Astrocyte of the spinal cord (primary cell): ENCODE results near the gene DTWD1.
A peak's percentile ranks its signal among the peaks of the same experiment; 100 is the strongest.
"Not testable (repeated sequence)": the region's sequence is repeated elsewhere in the genome, so short reads cannot be mapped to it uniquely, and the experiment has no call there.

Experiments
- DNase-seq: peaks from one replicate; pipeline ENCODE4 v3.0.0; 2011; ENCODE audit warnings: low read depth, low spot score
- H3K4me3 ChIP-seq: 2 replicates; pipeline ENCODE4 v1.5.1; 2011; ENCODE audit warnings: low read depth, mild to moderate bottlenecking, low read length, moderate library complexity
- CTCF ChIP-seq: IDR thresholded peaks from 2 replicates; pipeline ENCODE4 v1.5.1; 2012; ENCODE audit warnings: low read depth, mild to moderate bottlenecking, low read length, inconsistent platforms
- in situ Hi-C: cut with HindIII; loops from 2 replicates; pipeline ENCODE4 v1.10.0; 2017; ENCODE audit warnings: low sequenced_read_pairs

The DTWD1 gene

DNA sequence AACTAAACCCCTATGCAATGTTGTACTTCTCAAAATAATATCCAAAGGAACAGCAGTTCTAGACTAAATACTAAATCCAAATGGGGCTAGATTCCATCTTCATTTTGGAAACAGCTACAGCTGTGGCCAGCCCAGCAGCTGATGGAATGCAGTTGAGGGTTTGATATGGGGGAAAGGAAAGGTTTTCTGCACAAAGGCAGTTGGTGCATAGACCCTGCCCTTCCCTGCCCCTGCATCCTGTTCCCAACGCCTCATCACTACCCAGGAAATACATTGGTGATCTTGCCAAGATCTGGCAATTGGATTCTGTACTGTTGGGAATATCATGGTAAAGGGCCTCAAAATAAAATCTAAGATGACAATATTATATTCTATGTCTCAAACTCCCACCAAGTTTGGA is 43.9 kb downstream of the DTWD1 start:
- no peak for TF ChIP-seq CTCF
- no peak overlapping the region for H3K4me3 ChIP-seq
- peak; percentile 17 for DNase-seq
- in situ Hi-C loops, result no loop called here

- H3K4me3 ChIP-seq, in situ Hi-C loops, DNase-seq: not testable (repeated sequence)
These were observed 45.6 kb downstream of the DTWD1 start for GRCh38 chr15:49666486-49666885.

DNA sequence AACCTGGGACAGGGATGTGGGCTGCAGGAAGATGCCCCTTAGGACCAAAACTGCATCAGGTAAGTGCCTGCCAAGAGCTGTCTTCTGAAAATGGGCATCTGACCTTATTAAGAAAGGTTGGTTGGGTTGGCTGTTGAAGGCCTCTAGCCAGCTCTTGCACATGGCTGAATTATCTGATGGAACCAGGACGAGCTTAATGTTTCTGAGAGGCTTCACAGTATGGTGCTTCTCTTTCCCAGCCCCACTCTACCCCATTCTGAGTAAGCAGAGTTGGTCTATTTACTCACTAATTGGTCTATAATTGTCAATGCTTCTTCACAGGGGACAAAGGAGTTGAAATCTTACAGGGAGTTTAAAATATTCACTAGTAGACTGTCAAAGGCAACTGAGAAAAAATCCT is 48.4 kb downstream of the DTWD1 start:
- no peak for TF ChIP-seq CTCF
- in situ Hi-C loops, result no loop called here
- no peak overlapping the region for H3K4me3 ChIP-seq
- no peak for DNase-seq

DNA sequence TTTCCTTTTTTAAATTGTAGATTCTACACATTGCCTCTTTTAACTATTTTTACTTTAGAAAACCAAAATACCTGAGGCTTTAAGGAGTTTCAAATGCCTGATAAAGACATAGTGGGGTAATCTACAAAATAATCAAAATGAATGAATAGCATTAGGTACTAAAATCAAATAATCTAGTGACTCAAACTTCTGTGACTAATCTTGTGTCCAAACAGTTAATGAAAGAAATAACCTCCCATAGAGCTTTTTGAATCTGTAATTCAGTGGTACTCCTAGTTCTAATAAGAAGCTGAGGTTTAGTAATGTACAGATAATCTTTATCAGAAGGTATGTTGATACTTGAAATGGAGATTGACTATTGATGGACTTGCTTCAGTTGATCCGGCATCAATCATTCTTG is 53.0 kb downstream of the DTWD1 start:
- no peak for TF ChIP-seq CTCF
- DNase-seq, result no peak
- H3K4me3 ChIP-seq, result no peak overlapping the region
- in situ Hi-C loops, result no loop called here

- in situ Hi-C loops, result no loop called here
- no peak overlapping the region for H3K4me3 ChIP-seq
- no peak for TF ChIP-seq CTCF
- peak; percentile 10 for DNase-seq
These were observed 53.5 kb downstream of the DTWD1 start for GRCh38 chr15:49674370-49674769.

DNA sequence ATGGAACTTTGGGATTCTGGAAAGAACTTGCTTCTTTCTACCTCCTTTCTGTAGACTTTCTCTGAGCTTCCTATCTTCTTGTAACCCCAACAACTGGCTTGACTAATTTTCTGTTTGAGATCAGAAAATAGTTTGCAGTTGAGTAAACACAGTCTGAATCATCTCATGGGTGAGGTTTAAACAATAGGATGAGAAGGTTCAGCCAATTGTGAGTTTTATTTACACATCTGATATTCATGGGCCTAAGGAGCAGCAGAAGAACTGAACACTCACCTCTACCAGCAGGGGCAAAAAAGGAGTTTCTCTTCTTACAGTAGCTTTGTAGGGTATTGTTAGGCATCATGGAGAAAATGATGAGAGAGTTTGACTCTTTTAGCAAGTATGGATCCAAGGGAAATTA is 54.2 kb downstream of the DTWD1 start:
- no peak overlapping the region for H3K4me3 ChIP-seq
- DNase-seq, result peak; percentile 78
- TF ChIP-seq CTCF, result peak; percentile 40
- in situ Hi-C loops, result no loop called here

GRCh38 chr15:49678655-49679054 is 57.8 kb downstream of the DTWD1 start:
- no peak overlapping the region for H3K4me3 ChIP-seq
- DNase-seq, result no peak
- no peak for TF ChIP-seq CTCF
- in situ Hi-C loops, result no loop called here
